ENCODE measurements around the gene SHF.
"Not testable (repeated sequence)": the region's sequence is repeated elsewhere in the genome, so short reads cannot be mapped to it uniquely, and the experiment has no call there.

Gene SHF

DNA sequence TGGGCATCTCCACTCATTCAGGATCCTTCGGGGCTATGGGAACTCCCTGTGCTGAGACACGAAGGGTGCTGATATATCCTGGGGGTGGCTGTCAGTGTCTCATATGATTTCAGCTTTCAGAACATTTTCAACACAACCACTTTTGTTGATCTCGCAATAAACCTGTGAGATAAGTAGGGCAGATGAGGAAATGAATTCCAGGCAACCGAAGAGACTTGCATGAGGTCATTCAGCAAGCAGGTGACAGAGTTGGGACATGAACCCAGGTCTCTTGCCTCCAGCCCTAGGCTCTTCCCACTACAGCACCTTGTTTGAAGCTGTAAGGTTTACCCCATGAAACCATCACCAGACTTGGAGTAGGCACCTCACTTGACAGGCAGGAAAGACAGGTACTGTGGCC lies 41.4 kb downstream of the SHF start:
- no peak for DNase-seq (ENCODE audit: low read depth)

DNA sequence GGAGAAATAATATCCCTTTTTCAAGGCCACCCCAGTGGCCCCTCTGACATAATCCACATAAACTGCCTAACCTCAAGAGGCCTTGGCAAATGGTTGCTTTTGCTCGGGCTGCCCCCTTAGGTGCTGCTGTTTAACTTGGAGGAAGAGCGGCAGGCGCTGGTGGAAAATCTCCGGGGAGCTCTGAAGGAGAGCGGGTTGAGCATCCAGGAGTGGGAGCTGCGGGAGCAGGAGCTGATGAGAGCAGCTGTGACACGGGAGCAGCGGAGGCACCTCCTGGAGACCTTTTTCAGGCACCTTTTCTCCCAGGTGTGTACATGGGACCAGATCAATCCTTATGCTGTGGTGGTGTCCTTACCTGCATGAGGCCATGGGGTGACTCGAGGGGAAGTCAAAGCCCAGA lies 43.0 kb downstream of the SHF start:
- DNase-seq (ENCODE audit: low read depth), result no peak

DNA sequence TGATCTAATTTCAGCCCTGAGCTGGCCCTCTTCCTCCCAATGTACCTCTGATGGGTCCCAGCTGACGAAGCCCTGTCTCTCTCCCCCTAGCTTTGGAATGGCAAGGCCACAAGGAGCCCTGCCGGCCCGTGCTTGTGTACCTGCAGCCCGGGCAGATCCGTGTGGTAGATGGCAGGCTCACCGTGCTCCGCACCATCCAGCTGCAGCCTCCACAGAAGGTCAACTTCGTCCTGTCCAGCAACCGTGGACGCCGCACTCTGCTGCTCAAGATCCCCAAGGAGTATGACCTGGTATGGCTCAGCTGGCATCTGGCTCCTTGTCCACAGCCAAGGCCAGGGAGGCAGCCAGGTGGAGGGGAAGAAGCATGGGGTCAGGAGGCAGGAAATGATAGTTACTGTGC lies 43.8 kb downstream of the SHF start:
- no peak for DNase-seq (ENCODE audit: low read depth)

DNA sequence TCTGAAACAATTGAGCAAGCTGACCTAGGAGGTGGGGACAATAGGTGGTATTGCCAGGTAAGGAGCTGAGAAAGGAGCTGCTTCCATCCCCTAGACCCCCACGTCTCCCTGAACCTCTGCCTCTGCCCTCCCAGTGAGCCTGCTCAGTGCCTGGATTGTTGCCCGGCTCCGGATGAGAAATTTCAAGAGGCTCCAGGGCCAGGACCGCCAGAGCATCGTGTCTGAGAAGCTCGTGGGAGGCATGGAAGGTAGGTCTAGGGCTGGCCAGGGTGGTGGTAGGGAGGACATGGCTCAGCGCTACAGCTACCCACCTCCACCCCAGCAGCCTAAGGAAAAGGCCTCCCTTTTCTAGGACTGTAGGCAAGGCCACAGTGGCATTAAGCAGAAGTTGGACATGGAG lies 44.7 kb downstream of the SHF start:
- DNase-seq (ENCODE audit: low read depth), result no peak

DNA sequence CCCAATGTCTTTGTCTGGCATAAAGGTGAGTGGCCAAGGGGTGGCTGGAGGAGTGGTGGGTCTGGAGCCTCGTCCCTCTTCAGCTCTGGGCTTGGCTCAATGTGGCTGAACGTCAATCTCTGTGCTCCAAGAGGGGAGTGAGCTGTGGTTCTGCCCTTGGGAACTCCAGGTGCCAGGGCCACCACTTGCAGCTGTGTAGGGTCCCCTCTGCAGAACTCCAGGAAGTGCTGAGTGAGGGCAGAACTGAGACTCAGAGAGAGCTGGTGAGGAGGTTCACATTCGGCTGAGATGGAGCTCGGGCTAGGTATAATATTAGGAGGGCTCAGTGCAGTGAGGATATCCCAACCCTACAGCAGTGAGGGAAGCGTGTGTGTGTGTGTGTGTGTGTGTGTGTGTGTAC lies 46.4 kb downstream of the SHF start:
- no peak for DNase-seq (ENCODE audit: low read depth)

DNA sequence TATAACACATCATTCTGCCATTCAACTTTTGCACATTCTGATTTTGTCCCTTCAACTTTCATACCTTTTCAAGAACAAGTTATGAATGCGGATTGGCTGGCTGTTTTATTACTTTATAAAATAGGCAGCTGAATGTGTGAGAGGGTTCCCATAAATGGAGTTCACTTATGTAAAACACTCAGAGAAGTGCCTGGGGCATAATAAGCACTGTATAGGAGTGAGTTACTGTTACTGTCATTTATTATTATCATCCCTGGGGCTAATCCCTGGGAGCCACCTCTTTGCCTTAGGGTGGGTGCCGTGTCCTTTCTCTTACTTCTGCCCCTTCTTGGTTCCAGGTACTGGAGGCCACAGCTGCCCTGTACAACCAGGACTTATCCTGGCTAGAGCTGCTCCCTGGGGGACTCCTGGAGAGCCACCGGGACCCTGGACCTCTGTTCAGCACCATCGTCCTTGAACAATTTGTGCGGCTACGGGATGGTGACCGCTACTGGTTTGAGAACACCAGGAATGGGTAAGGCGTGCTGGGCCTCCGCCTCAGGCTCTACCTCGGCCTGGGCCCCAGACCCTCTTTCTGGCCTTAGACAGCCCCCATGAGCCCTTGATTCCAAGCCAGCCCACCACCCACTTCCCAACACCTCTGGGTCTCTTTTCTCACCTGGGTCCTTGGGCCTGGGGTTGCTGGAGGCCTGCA lies 47.1 kb downstream of the SHF start:
- no peak for DNase-seq (ENCODE audit: low read depth)

DNA sequence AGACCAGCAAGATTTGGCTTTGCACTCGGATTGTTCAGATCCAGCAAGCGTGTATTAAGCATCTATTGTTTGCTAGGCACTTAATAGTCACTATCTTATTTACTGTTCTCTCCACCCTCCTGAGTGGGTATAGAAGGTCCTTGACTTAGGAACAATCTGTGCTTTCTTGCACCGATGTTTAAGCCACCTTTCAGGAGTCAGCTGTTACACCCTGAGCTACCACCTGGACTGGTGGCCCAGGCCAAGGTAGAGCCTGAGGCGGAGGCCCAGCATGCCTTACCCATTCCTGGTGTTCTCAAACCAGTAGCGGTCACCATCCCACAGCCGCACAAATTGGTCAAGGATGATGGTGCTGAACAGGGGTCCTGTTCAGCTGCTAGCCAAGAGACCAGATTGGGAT lies 48.0 kb downstream of the SHF start:
- DNase-seq (ENCODE audit: low read depth), result no peak

DNA sequence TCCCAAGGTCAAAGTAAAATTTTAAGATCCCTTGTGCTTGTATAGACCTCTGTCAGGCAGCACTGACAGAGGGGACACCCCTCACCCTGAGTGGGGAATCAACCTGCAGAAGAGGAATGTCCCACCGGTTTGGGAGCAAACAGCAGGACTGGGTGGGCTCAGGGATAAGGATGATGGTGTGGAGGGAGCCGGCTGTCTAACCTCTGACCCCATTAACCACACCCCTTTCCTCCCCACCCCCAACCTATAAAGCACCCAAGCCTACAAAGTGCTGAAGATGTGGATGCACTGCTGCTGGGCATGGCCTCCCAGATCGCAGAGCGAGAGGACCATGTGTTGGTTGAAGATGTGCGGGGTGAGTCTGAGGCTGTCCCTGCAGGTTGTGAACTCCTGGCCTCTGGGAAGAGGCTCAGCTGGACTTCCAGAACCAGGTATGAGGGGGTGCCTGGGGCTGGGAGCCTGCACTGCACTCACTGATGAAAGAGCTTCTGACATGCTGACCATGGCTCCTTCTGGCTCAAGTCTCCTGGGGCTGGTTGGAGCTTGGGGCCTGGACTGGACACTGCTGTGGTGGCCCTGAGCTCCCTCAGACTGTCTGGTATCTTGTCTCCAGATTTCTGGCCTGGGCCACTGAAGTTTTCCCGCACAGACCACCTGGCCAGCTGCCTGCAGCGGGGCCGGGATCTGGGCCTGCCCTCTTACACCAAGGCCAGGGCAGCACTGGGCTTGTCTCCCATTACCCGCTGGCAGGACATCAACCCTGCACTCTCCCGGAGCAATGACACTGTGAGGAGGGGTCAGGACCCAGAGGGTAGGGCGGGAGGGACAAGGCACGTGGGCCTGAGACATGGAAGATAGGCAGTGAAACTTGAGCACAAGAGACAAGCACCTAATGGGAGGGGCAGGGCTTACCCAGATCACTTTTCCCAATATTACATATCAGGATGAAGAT lies 48.7 kb downstream of the SHF start:
- no peak for DNase-seq (ENCODE audit: low read depth)

DNA sequence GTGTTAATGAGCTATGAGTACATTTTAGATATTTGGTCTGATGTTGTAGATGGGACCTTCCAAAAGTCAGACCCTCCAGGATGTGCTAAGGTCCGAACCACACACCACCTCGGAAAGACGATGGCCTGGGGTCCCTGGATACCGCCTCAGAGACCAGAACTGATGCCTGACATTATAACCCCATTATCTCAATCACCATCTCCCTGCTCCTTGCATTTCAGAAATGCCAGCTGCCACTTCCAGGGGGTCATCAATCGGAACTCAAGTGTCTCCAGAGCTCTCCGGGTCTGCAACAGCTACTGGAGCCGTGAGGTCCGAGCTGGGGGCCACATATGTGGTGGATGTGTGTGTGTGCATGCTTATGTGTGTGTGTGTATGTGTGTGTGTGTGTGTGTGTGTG lies 50.1 kb downstream of the SHF start:
- no peak for DNase-seq (ENCODE audit: low read depth)

DNA sequence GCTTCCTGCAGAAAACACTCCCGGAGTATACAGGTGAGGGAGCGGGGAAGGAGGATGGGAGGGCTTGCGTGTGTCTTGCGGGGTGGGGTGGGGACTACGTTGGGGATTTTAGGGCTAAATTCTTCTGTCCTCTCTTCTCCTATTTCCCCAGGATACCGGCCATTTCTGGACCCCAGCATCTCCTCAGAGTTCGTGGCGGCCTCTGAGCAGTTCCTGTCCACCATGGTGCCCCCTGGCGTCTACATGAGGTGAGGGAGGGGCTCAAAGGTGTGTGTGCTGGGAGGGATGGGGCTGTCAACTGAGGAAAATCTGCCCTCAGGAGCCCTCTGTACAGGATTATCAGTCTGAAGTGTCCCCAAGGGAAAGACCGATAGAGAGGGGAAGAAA lies 51.4 kb downstream of the SHF start:
- no peak for DNase-seq (ENCODE audit: low read depth)

DNA sequence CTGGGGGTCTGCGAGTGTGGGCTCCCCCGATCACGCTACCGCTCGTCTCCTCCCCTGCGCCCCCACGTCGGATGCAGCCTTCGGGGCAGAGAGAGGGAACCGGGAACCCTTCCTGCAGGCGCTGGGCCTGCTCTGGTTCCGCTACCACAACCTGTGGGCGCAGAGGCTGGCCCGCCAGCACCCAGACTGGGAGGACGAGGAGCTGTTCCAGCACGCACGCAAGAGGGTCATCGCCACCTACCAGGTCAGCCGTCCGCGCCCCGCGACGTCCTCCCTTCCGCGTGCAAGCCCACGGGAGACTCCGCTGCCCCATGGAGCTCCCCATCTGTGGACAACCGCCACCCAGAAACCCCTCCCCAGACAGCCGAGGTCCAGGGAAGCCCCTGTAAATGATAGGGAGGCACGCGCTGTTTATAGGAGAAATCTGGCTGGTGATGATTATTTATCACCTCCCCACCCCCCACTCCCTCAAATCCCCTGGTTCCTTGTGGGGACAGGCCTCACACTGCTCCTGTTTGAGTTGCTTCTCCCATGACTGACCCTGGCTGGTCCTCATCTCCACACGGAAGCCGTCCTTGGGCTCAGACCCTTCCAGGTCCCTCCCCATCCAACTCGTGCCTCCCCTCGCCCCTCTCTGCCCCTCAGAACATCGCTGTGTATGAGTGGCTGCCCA lies 51.9 kb downstream of the SHF start:
- DNase-seq (ENCODE audit: low read depth), result not testable (repeated sequence)

DNA sequence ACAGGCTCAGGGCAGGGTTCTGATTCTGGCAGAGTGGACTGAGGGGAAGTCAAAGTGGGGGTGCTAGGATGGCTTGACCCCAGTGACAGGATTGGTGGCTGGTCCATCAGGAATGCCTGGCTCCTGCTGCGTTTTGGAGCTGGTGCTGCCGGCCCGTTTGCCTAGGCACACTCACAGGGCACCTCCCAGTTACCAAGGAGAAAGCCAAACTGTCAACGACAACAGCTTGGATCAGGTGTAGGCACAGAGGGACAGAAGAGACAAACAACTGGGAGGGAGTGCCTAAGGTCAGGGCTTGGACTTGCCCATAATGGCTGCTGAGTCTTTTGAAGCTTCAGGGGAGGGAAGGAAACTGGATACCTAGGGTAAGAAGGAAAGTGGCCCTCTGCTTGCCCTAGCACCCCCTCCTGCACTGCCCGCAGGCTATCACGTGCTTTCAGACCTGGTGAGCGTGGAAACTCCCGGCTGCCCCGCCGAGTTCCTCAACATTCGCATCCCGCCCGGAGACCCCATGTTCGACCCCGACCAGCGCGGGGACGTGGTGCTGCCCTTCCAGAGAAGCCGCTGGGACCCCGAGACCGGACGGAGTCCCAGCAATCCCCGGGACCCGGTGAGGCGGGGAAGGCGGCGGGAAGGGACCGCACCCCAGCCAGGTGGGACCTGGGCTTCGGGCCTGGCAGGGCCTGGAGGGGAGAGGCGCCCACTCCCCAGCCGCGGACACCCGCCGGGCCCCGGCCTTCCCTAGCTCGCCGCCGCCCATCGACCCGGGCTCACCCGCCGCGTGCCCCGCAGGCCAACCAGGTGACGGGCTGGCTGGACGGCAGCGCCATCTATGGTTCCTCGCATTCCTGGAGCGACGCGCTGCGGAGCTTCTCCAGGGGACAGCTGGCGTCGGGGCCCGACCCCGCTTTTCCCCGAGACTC lies 52.8 kb downstream of the SHF start:
- no peak for DNase-seq (ENCODE audit: low read depth)

DNA sequence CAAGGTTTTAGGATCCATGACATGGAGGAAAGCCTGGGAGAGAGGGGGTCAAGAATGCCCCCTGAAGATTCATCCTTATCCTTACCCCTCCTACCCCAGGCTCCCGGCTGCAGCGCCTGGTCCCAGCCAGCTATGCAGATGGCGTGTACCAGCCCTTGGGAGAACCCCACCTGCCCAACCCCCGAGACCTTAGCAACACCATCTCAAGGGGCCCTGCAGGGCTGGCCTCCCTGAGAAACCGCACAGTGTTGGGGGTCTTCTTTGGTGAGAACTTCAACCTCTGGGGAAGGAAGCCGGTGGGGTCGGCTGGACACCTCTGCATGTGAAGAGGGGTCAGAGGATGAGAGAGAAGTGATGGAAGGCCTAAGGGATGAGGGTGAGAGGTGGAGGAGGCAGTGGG lies 53.7 kb downstream of the SHF start:
- DNase-seq (ENCODE audit: low read depth), result no peak

DNA sequence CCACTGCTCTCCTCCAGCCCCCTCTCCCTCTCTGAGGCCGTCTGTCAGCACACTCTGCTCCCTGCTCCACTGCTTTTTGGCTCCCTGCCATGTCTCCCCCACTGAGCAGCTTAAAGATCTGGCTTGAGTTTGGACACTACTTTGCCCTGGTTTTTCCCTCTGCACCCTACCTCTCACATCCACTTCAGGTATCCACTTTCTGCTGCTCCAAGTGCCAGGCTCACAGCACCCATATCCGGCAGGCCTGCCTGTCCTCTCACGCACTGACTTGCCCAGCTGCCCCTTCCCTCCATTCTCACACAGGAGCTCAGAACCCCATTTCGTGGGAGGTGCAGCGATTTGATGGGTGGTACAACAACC lies 54.2 kb downstream of the SHF start:
- DNase-seq (ENCODE audit: low read depth), result no peak

DNA sequence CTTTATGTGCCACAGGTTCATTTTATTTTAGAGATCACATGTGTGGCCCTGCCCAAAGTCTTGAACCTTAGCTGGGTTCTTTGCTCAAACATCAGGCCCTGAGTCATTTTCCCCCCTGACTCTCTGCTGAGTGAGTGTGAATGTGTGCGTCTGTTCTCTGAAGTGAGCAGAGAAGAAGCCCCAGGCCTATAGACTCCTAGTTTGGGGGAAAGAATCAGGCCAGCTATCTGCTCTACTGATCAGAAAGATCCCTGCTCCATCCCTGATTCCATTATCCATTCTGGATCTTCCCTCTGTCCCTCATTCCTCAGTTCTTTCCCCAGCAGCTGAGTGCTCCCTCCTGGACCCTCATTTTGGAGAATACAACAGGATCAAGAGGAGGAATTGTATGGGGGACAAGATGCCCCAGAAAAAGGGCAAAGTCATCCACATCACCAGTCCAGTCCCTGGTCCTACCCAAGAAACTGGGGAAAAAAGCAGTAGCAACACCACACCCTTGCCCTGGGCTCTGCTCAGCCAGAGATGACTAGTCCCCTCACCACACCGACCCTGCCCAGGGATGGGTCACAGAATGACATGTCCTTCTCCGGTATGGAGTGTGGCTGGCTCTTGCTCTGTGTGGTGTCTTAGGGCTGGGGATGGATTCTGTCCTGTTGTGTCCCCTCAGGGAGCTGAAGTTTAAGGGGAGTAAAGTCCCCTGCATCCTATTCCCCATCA lies 54.8 kb downstream of the SHF start:
- no peak for DNase-seq (ENCODE audit: low read depth)

DNA sequence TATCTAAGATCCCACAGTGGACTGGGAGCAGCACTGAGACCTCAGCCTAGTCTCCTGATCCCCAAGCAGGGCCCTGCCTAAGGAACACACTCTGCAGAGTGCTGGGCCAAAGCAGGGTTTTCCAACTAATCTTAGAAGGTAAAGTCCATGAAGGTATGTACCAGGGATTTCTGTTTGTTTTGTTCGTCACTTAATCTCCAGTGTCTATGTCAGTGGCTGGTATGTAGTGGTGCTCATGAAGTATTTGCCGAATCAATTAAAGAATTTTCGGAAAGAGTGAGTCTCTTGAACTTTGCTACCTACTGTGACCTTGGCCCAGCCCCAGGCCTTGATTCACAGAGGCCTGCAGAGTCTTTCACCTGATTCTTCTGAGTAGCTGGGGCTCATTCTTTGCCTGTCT lies 56.3 kb downstream of the SHF start:
- no peak for DNase-seq (ENCODE audit: low read depth)

DNA sequence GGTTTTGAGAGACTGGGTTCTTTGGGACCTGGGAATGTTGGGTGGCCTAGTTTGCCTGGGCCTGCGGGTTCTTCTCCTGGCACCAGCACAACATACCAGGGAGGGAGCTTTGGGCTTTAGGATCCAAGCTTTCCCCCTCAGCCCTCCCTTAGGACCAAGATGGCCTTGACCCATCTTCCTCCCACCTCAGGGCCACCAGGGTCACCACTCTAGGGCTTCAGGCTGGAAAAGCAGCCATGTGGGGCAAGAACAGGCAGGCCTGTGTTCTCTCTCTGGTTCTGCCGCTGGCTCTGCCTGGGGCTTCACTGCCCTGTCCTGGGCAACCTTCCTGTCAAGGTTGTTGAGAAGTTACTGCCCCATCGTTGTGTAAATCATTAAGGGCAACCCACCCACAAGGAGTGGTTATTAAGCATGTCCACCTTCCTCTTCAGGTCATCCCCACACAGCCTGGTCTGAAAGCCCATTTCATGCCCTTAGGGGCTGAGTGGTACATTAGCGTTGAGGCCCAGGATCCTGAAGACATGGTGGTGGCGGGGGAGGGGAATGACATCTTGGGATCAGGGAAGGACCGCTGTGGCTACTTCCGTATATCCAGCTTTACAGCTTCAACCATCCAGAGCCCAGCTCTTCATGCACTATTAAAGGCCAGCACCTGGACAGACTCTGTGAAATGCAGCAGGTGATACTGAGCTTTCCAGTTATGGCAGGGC lies 57.3 kb downstream of the SHF start:
- DNase-seq (ENCODE audit: low read depth), result no peak

DNA sequence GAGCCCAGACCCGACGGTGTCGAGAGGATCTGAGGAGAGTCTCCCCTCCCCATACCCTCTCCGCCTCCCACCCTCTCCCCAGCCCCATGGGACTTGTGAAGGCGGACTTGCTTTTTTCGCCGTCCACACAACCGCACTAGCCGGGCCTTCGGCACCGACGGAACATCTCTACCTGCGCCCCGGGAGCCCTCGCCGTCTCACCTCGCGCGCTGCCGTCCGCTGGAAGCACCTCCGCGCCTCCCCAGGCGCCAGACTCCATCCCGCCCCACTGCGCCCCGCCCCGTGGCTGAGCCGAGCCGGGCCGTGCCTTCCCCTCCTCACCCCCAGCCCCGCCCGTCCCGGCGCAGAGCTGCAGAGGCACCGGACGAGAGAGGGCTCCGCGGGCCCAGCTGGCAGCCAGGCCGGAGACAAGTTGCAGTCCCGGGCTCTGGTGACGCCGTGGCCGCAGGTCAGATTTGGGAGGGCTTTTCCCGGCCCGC lies 58.1 kb downstream of the SHF start, which contains the start of the genes DUOX1 and DUOXA1:
Gene DUOX1 (plus strand): TSS at position 344 of the 479 bp plus-strand sequence. CDS start 1,973 bp downstream, outside the sequence.
Gene DUOXA1 (minus strand): TSS at position 229 of the 479 bp plus-strand sequence. CDS start 6,865 bp downstream, outside the sequence.
- no peak for DNase-seq (ENCODE audit: low read depth)

DNA sequence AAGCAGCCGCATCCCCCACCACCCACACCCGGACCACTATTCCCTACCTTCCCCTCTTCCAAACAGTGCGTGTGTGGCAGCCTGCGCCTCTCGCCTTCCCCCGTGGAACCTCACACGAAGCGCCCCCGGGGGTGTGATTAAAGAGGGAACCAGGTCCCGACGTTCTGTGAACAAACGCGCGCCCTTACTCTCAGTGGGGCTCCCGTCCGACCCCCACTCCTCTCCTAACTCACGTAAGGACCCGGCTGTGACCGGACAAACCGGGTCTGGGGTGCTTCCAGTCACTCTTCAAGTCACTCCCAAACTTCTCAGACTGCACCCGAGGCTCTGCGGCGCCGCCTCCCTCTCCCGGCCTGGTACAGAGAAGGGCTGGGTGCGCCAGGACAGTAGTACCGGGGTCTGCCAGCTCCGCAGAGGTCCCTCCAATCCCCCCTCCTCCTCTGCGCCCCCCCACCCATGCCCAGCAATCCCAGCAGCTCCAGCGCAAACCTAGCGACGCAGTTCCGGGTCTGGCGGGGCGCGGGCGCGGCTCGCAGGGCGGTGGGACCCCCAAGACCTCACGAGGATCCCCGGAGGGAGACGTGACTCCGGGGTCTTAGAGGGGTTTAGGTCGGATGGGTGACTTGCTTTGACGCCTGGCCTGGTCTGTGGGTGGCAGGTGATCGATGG lies 58.7 kb downstream of the SHF start:
- no peak for DNase-seq (ENCODE audit: low read depth)

Data from T-helper 22 cell (primary cell).